ENCODE measurements around the gene PTP4A2. TPM values are rescaled to one million over a fixed set of nuclear protein-coding genes. Genes with fewer than 3 reads are reported as not detected.

Gene PTP4A2
- total and polyA plus RNA-seq, 10 of the 15 experiments (the other 5 are each of a cell fraction or from before 2014, with no cell fraction given), result 180 to 909 (median 375) TPM

DNA sequence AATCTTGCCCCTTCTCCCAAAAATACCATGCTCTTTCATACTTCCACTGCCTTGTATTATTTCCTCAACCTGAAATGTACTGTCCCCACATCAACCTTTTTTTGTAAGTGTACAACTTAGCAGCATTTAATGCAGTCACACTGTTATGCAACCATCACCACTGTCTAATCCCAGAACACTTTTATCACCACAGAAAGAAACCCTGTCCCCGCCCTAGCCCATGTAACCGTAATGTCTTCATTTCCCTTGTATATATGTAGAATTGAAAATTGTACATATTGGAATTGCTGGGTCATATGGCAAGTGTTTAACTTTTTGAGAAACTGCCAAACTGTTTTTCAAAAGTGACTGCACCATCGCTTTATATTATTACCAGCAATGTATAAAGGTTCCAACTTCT, 37.4 kb downstream of the PTP4A2 start:
- peaks cover 2 to 3% of the 10 kb centered on the region in 2 experiments for H3K36me3 ChIP-seq (ENCODE audit: control insufficient read depth in 2 of 2, insufficient read depth in 2 of 2, low read length in 1 of 2)
- no peaks in the 10 kb centered on the region for H4K20me1 ChIP-seq (ENCODE audit: control insufficient read depth, insufficient read depth)
- no peak overlapping the region for H3K4me3 ChIP-seq
- in situ Hi-C loops (cut with MboI) (no loop called here), intact Hi-C loops (cut with micrococcal nuclease; ENCODE audit: unreplicated experiment) (no loop called here)
- no TSS peak for BruUV-seq (replicated peaks)
- ATAC-seq (no peak), FAIRE-seq (no peak), DNase-seq (ENCODE audit: low read depth, low spot score) (no peak)
- H3K79me2 ChIP-seq (ENCODE audit: control insufficient read depth, insufficient read depth, low read length), result no peaks in the 10 kb centered on the region
- ChIA-PET SMC1A (ENCODE audit: uncharacterized antibody, unreplicated experiment) (interaction anchor here (1.1 to 4.3 kb wide), 5 partner anchors 8 to 63 kb away, joined by 3 to 29 read pairs (median 3); no protein-coding TSS in a partner anchor), CTCF (interaction anchor here (0.6 to 5.6 kb wide), 3 partner anchors 12 to 250 kb away, joined by 3 to 31 read pairs (median 3); no protein-coding TSS in a partner anchor), POLR2A (interaction anchor here (1.1 kb wide), 1 partner anchor 9 kb away, joined by 6 read pairs; no protein-coding TSS in a partner anchor), RAD21 (ENCODE audit: unreplicated experiment) (interaction anchor here (1.0 to 1.2 kb wide), 3 partner anchors 33 to 44 kb away, joined by 3 to 4 read pairs (median 3); no protein-coding TSS in a partner anchor)
- H3K4me2 ChIP-seq (ENCODE audit: control insufficient read depth, insufficient read depth), result no peak overlapping the region
- H3K9me3 ChIP-seq (replicated peaks; ENCODE audit: control insufficient read depth, insufficient read depth, low read length), result peaks cover 4% of the 10 kb centered on the region; the same call in 1 of the 3 replicates
- no peak overlapping the region for H2AFZ ChIP-seq (ENCODE audit: control insufficient read depth, low read depth, low read length)
- no peak overlapping the region for H3K9ac ChIP-seq (ENCODE audit: control insufficient read depth, insufficient read depth, low read length)
- no peak overlapping the region for H3K27ac ChIP-seq (ENCODE audit: control insufficient read depth, insufficient read depth)
- TF ChIP-seq RAD51 (IDR thresholded peaks at IDR 0.05) (no peak), STAT1 (conservative IDR thresholded peaks at IDR 0.05) (no peak), ESRRA (IDR thresholded peaks at IDR 0.05; ENCODE audit: low read length) (no peak), POLR2A (IDR thresholded peaks at IDR 0.05; ENCODE audit: low read depth, low read length) (no peak), BACH1 (IDR thresholded peaks at IDR 0.05; ENCODE audit: borderline replicate concordance) (no peak), NFIC (IDR thresholded peaks at IDR 0.05; ENCODE audit: low read depth, low read length) (no peak), MTA3 (IDR thresholded peaks at IDR 0.05; ENCODE audit: borderline replicate concordance, low read length) (no peak), ZNF384 (IDR thresholded peaks at IDR 0.05; ENCODE audit: borderline replicate concordance, low read depth, low read length) (no peak), HDAC6 (IDR thresholded peaks at IDR 0.05; ENCODE audit: unreplicated experiment) (no peak), CHD1 (IDR thresholded peaks at IDR 0.05; ENCODE audit: low read depth, low read length) (no peak), PAX5 (IDR thresholded peaks at IDR 0.05; ENCODE audit: borderline replicate concordance, low read depth, low read length) (no peak), RBBP5 (conservative IDR thresholded peaks at IDR 0.05) (no peak)
- TF ChIP-seq, protein P1, sequence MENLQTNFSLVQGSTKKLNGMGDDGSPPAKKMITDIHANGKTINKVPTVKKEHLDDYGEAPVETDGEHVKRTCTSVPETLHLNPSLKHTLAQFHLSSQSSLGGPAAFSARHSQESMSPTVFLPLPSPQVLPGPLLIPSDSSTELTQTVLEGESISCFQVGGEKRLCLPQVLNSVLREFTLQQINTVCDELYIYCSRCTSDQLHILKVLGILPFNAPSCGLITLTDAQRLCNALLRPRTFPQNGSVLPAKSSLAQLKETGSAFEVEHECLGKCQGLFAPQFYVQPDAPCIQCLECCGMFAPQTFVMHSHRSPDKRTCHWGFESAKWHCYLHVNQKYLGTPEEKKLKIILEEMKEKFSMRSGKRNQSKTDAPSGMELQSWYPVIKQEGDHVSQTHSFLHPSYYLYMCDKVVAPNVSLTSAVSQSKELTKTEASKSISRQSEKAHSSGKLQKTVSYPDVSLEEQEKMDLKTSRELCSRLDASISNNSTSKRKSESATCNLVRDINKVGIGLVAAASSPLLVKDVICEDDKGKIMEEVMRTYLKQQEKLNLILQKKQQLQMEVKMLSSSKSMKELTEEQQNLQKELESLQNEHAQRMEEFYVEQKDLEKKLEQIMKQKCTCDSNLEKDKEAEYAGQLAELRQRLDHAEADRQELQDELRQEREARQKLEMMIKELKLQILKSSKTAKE (IDR thresholded peaks at IDR 0.05; ENCODE audit: low read depth, poor library complexity, severe bottlenecking), result no peak
- TF ChIP-seq, protein P2, sequence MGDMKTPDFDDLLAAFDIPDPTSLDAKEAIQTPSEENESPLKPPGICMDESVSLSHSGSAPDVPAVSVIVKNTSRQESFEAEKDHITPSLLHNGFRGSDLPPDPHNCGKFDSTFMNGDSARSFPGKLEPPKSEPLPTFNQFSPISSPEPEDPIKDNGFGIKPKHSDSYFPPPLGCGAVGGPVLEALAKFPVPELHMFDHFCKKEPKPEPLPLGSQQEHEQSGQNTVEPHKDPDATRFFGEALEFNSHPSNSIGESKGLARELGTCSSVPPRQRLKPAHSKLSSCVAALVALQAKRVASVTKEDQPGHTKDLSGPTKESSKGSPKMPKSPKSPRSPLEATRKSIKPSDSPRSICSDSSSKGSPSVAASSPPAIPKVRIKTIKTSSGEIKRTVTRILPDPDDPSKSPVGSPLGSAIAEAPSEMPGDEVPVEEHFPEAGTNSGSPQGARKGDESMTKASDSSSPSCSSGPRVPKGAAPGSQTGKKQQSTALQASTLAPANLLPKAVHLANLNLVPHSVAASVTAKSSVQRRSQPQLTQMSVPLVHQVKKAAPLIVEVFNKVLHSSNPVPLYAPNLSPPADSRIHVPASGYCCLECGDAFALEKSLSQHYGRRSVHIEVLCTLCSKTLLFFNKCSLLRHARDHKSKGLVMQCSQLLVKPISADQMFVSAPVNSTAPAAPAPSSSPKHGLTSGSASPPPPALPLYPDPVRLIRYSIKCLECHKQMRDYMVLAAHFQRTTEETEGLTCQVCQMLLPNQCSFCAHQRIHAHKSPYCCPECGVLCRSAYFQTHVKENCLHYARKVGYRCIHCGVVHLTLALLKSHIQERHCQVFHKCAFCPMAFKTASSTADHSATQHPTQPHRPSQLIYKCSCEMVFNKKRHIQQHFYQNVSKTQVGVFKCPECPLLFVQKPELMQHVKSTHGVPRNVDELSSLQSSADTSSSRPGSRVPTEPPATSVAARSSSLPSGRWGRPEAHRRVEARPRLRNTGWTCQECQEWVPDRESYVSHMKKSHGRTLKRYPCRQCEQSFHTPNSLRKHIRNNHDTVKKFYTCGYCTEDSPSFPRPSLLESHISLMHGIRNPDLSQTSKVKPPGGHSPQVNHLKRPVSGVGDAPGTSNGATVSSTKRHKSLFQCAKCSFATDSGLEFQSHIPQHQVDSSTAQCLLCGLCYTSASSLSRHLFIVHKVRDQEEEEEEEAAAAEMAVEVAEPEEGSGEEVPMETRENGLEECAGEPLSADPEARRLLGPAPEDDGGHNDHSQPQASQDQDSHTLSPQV (IDR thresholded peaks at IDR 0.05), result no peak
- TF ChIP-seq, protein P3, sequence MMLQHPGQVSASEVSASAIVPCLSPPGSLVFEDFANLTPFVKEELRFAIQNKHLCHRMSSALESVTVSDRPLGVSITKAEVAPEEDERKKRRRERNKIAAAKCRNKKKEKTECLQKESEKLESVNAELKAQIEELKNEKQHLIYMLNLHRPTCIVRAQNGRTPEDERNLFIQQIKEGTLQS (IDR thresholded peaks at IDR 0.05; ENCODE audit: borderline replicate concordance, extremely low read depth, low read depth, low read length), result no peak
- WGBS (ENCODE audit: insufficient coverage, insufficient replicate concordance, low lambda C conversion rate, missing lambda C conversion rate), result 98% methylated on average over 3 of the region's 3 CpGs
- no peaks in the 10 kb centered on the region for H3K27me3 ChIP-seq (replicated peaks in 1 of 2; ENCODE audit: control insufficient read depth in 2 of 2, insufficient read depth in 2 of 2, low read length in 1 of 2)
- H3K4me1 ChIP-seq (ENCODE audit: control insufficient read depth, insufficient read depth, low read length), result peaks cover 13% of the 10 kb centered on the region

Measured in GM12878 (cell line).